Epithelial cell of esophagus (primary cell): ENCODE results near the gene PDS5B.

Experiments
- DNase-seq: peaks from one replicate; pipeline ENCODE4 v3.0.0; 2010; ENCODE audit warnings: low read depth
- H3K4me3 ChIP-seq: 2 replicates; pipeline ENCODE4 v1.5.1; 2011; ENCODE audit warnings: mild to moderate bottlenecking, low read length, control low read depth
- TF ChIP-seq, protein P1 (sequence below): IDR thresholded peaks from 2 replicates; pipeline ENCODE4 v1.5.1; 2011; ENCODE audit warnings: low read depth, mild to moderate bottlenecking, low read length, control low read depth, inconsistent platforms; ENCODE audit not compliant: insufficient read depth; ENCODE audit errors: missing control alignments

PDS5B gene

GRCh38 chr13:32746474-32746873 is 160.2 kb downstream of the PDS5B start:
- H3K4me3 ChIP-seq: no peak overlapping the region
- TF ChIP-seq, protein P1, sequence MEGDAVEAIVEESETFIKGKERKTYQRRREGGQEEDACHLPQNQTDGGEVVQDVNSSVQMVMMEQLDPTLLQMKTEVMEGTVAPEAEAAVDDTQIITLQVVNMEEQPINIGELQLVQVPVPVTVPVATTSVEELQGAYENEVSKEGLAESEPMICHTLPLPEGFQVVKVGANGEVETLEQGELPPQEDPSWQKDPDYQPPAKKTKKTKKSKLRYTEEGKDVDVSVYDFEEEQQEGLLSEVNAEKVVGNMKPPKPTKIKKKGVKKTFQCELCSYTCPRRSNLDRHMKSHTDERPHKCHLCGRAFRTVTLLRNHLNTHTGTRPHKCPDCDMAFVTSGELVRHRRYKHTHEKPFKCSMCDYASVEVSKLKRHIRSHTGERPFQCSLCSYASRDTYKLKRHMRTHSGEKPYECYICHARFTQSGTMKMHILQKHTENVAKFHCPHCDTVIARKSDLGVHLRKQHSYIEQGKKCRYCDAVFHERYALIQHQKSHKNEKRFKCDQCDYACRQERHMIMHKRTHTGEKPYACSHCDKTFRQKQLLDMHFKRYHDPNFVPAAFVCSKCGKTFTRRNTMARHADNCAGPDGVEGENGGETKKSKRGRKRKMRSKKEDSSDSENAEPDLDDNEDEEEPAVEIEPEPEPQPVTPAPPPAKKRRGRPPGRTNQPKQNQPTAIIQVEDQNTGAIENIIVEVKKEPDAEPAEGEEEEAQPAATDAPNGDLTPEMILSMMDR: no peak
- no peak for DNase-seq

DNA sequence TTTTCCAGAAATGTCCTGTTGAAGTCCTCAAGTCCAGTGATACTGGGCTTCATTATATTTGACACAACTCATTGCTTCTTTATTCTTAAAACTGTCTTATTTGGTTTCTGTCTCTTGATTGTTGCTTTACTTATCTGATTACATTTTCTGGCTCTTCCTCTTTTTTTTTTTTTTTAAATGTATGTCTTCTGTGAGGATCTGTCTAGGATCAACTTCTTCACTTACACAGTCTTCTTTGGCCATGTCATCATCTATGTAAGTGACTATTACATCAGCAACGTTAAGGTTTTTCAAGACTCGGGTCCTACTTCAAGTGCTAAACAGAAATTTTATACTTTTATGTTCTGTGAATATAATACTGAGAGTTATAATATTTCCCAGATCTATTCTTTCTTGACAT is 162.1 kb downstream of the PDS5B start:
- no peak overlapping the region for H3K4me3 ChIP-seq
- no peak for DNase-seq
- TF ChIP-seq, protein P1: no peak

GRCh38 chr13:32751340-32751739 is 165.1 kb downstream of the PDS5B start:
- TF ChIP-seq, protein P1: no peak
- H3K4me3 ChIP-seq: no peak overlapping the region
- no peak for DNase-seq

DNA sequence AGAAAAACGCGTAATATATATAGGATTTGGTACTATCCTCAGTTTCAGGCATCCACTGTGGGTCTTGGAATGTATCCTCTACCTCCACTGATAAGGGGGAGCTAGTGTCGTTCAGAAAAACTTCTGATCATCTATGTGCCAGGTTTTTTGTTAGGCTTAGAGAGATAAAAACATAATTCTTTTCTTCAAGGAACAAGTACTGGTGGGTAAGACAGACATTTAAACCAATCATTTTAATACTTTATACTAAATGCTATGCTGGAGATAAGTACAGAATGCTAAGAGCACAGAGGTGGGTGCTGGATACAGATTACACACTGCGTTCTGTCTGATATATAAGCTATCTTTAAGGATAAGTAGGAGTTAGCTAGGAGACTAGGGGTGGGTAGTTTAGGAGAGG is 166.1 kb downstream of the PDS5B start:
- TF ChIP-seq, protein P1: no peak
- no peak for DNase-seq
- no peak overlapping the region for H3K4me3 ChIP-seq

GRCh38 chr13:32752997-32753606 is 166.8 kb downstream of the PDS5B start:
- TF ChIP-seq, protein P1: no peak
- DNase-seq: no peak
- H3K4me3 ChIP-seq: no peak overlapping the region

GRCh38 chr13:32754179-32754578 is 167.9 kb downstream of the PDS5B start:
- DNase-seq: no peak
- H3K4me3 ChIP-seq: no peak overlapping the region
- TF ChIP-seq, protein P1: no peak

DNA sequence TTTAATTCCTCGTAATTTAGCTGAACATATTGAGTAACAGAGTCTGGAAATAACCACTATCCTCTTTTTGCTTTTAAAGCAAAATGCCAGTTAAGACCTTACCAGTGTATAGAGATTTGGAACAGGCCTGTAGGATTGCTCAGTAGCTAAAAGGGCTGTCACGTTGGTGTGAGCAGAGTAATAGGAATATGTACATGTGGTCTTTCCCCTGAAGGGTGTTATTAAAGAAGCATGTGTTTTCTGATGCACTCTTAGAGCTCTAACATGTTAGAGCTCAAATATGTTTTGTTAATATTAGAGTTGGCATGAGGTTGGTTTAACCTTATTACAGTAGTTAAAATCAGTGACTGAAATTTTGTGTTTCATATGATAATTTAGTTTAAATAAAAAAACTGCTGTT is 172.9 kb downstream of the PDS5B start:
- TF ChIP-seq, protein P1: no peak
- DNase-seq: no peak
- H3K4me3 ChIP-seq: no peak overlapping the region
